ENCODE data around the gene ZGLP1. TPM values are rescaled to one million over a fixed set of nuclear protein-coding genes. Genes with fewer than 3 reads are reported as not detected.

The ZGLP1 gene
- polyA plus RNA-seq, 1 donor (not counting 4 experiments of a cell fraction or from before 2014, with no cell fraction given) = 0.43 TPM

- no peak overlapping the region for H3K9ac ChIP-seq (ENCODE audit: control insufficient read depth, extremely low read depth, insufficient read depth, low read length)
- peaks cover 16% of the 10 kb centered on the region for H3K79me2 ChIP-seq (ENCODE audit: control insufficient read depth, insufficient read depth, low read length)
- FAIRE-seq (no peak), DNase-seq (ENCODE audit: low read depth, low spot score) (no peak)
- H4K20me1 ChIP-seq (ENCODE audit: control insufficient read depth, extremely low read depth, insufficient read depth, low read length) = no peaks in the 10 kb centered on the region
- H3K9me3 ChIP-seq (ENCODE audit: control insufficient read depth, low read depth, low read length) = no peaks in the 10 kb centered on the region
- TF ChIP-seq EZH2 (IDR thresholded peaks at IDR 0.05; ENCODE audit: low read length) = no peak
- TF ChIP-seq, protein P1, sequence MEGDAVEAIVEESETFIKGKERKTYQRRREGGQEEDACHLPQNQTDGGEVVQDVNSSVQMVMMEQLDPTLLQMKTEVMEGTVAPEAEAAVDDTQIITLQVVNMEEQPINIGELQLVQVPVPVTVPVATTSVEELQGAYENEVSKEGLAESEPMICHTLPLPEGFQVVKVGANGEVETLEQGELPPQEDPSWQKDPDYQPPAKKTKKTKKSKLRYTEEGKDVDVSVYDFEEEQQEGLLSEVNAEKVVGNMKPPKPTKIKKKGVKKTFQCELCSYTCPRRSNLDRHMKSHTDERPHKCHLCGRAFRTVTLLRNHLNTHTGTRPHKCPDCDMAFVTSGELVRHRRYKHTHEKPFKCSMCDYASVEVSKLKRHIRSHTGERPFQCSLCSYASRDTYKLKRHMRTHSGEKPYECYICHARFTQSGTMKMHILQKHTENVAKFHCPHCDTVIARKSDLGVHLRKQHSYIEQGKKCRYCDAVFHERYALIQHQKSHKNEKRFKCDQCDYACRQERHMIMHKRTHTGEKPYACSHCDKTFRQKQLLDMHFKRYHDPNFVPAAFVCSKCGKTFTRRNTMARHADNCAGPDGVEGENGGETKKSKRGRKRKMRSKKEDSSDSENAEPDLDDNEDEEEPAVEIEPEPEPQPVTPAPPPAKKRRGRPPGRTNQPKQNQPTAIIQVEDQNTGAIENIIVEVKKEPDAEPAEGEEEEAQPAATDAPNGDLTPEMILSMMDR (optimal IDR thresholded peaks at IDR 0.05 in 1 of 3, IDR thresholded peaks at IDR 0.05 in 1 of 3, conservative IDR thresholded peaks at IDR 0.05 in 1 of 3; ENCODE audit: extremely low read depth in 1 of 3, insufficient read depth in 2 of 3, low read length in 3 of 3) = no peak
- peaks cover 27% of the 10 kb centered on the region for H3K4me1 ChIP-seq (ENCODE audit: control insufficient read depth, extremely low read depth, insufficient read depth, low read length)
- H2AFZ ChIP-seq (ENCODE audit: control insufficient read depth, low read length) = no peak overlapping the region
- no peak overlapping the region for H3K27ac ChIP-seq (ENCODE audit: control insufficient read depth, insufficient read depth, low read length)
- H3K9me1 ChIP-seq (ENCODE audit: control insufficient read depth, extremely low read depth, insufficient read depth, low read length) = no peaks in the 10 kb centered on the region
- H3K4me2 ChIP-seq (ENCODE audit: control insufficient read depth, extremely low read depth, insufficient read depth, low read depth, low read length) = no peak overlapping the region
- no peaks in the 10 kb centered on the region for H3K27me3 ChIP-seq (ENCODE audit: control insufficient read depth, extremely low read depth, insufficient read depth, low read length)
- dilution Hi-C loops (cut with MboI; ENCODE audit: extremely low pct_ligation_motif_present, low sequenced_read_pairs) = no loop called here
- no peak overlapping the region for H3K4me3 ChIP-seq (ENCODE audit: control insufficient read depth in 2 of 3, extremely low read depth in 1 of 3, insufficient read depth in 2 of 3, low read depth in 1 of 3, low read length in 3 of 3)
- H3K36me3 ChIP-seq (ENCODE audit: control insufficient read depth in 2 of 2, extremely low read depth in 1 of 2, insufficient read depth in 2 of 2, low read length in 2 of 2) = peaks cover 26 to 29% of the 10 kb centered on the region in 2 experiments
Observed at GRCh38 chr19:10256970-10257615, 52.5 kb downstream of the ZGLP1 start.

DNA sequence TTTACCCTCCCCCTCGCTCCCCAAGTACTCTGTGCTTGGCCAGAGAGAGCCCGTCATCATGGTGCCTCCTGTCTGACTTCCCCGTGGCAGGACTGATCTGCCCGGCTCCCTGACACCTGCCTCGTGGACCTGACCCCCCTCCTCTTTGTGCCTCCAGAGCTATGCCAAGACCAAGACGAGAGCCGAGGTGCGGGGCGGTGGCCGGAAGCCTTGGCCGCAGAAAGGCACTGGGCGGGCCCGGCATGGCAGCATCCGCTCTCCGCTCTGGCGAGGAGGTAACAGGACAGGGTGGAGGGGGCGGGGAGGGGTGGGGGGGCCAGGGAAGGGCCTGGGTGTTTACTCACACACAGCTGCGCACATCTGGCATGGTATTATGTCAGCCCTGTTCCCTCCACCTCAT lies 53.1 kb downstream of the ZGLP1 start:
- Histone ChIP-seq H3K4me2 (ENCODE audit: control insufficient read depth, extremely low read depth, insufficient read depth, low read depth, low read length) (no peak overlapping the region), H2AFZ (ENCODE audit: control insufficient read depth, low read length) (no peak overlapping the region), H3K27ac (ENCODE audit: control insufficient read depth, insufficient read depth, low read length) (no peak overlapping the region), H3K4me3 (ENCODE audit: control insufficient read depth in 2 of 3, extremely low read depth in 1 of 3, insufficient read depth in 2 of 3, low read depth in 1 of 3, low read length in 3 of 3) (no peak overlapping the region), H3K4me1 (ENCODE audit: control insufficient read depth, extremely low read depth, insufficient read depth, low read length) (peaks cover 27% of the 10 kb centered on the region), H3K9me3 (ENCODE audit: control insufficient read depth, low read depth, low read length) (no peaks in the 10 kb centered on the region), H4K20me1 (ENCODE audit: control insufficient read depth, extremely low read depth, insufficient read depth, low read length) (no peaks in the 10 kb centered on the region), H3K36me3 (ENCODE audit: control insufficient read depth in 2 of 2, extremely low read depth in 1 of 2, insufficient read depth in 2 of 2, low read length in 2 of 2) (peaks cover 26 to 29% of the 10 kb centered on the region in 2 experiments), H3K27me3 (ENCODE audit: control insufficient read depth, extremely low read depth, insufficient read depth, low read length) (no peaks in the 10 kb centered on the region), H3K79me2 (ENCODE audit: control insufficient read depth, insufficient read depth, low read length) (peaks cover 16% of the 10 kb centered on the region), H3K9me1 (ENCODE audit: control insufficient read depth, extremely low read depth, insufficient read depth, low read length) (no peaks in the 10 kb centered on the region), H3K9ac (ENCODE audit: control insufficient read depth, extremely low read depth, insufficient read depth, low read length) (no peak overlapping the region)
- dilution Hi-C loops (cut with MboI; ENCODE audit: extremely low pct_ligation_motif_present, low sequenced_read_pairs) = no loop called here
- TF ChIP-seq, protein P1 (optimal IDR thresholded peaks at IDR 0.05 in 1 of 3, IDR thresholded peaks at IDR 0.05 in 1 of 3, conservative IDR thresholded peaks at IDR 0.05 in 1 of 3; ENCODE audit: extremely low read depth in 1 of 3, insufficient read depth in 2 of 3, low read length in 3 of 3) = no peak
- TF ChIP-seq EZH2 (IDR thresholded peaks at IDR 0.05; ENCODE audit: low read length) = no peak
- no peak for FAIRE-seq
- no peak for DNase-seq (ENCODE audit: low read depth, low spot score)
